GM18907 (cell line): ENCODE measurements around the gene ABCA4.

Experiments used
- ATAC-seq: cut with Tn5 transposase; IDR thresholded peaks from one replicate; pipeline ENCODE4 v1.9.1; 2021; ENCODE audit warnings: mild to moderate bottlenecking, moderate library complexity; ENCODE audit not compliant: unreplicated experiment

ABCA4 gene

GRCh38 chr1:93988634-93989350, 132.2 kb downstream of the ABCA4 start:
- no peak for ATAC-seq

- no peak for ATAC-seq
These were observed 139.7 kb downstream of the ABCA4 start for GRCh38 chr1:93981274-93981667.

GRCh38 chr1:93980320-93981273, 140.4 kb downstream of the ABCA4 start:
- no peak for ATAC-seq

GRCh38 chr1:93979718-93980319, 141.1 kb downstream of the ABCA4 start:
- no peak for ATAC-seq

- no peak for ATAC-seq
These were observed 141.8 kb downstream of the ABCA4 start for GRCh38 chr1:93979040-93979717.

GRCh38 chr1:93977598-93977945, 143.4 kb downstream of the ABCA4 start:
- ATAC-seq, result no peak

GRCh38 chr1:93976711-93977597, 144.0 kb downstream of the ABCA4 start:
- no peak for ATAC-seq

- ATAC-seq, result no peak
These were observed 144.7 kb downstream of the ABCA4 start for GRCh38 chr1:93976291-93976690.

GRCh38 chr1:93972341-93972740, 148.6 kb downstream of the ABCA4 start:
- no peak for ATAC-seq

- no peak for ATAC-seq
These were observed 151.1 kb downstream of the ABCA4 start for GRCh38 chr1:93969887-93970286.

- ATAC-seq, result no peak
These were observed 151.6 kb downstream of the ABCA4 start for GRCh38 chr1:93969371-93969770.

GRCh38 chr1:93967306-93967705, 153.6 kb downstream of the ABCA4 start:
- no peak for ATAC-seq

GRCh38 chr1:93965888-93966287, 155.1 kb downstream of the ABCA4 start:
- ATAC-seq, result no peak

GRCh38 chr1:93965256-93965655, 155.7 kb downstream of the ABCA4 start:
- ATAC-seq, result no peak

GRCh38 chr1:93964777-93965200, 156.2 kb downstream of the ABCA4 start:
- ATAC-seq, result peak; percentile 46

- ATAC-seq, result peak; percentile 39
These were observed 156.7 kb downstream of the ABCA4 start for GRCh38 chr1:93964096-93964776.

GRCh38 chr1:93963585-93963984, 157.4 kb downstream of the ABCA4 start:
- no peak for ATAC-seq

GRCh38 chr1:93961906-93962305, 159.0 kb downstream of the ABCA4 start:
- ATAC-seq, result no peak

- ATAC-seq, result no peak
These were observed 159.5 kb downstream of the ABCA4 start for GRCh38 chr1:93961443-93961842.
